IMR-90 (cell line): ENCODE results near the gene RAB11B. TPM values are rescaled to one million over a fixed set of nuclear protein-coding genes. Genes with fewer than 3 reads are reported as not detected.
A peak's percentile ranks its signal among the peaks of the same experiment; 100 is the strongest.

Experiments used
- ATAC-seq: fragments of 200-7000 bp; cut with Tn5 transposase; 2 replicates; pipeline ENCODE4 v1.9.1; 2020; ENCODE audit warnings: low read depth, mild to moderate bottlenecking, moderate library complexity
- BruUV-seq: library from RNA; stranded (reverse); fragments of 400-500 nt; replicated peaks from 2 replicates; lab custom pipeline; 2021; lab: Mats Ljungman, UMichigan
- CTCF ChIA-PET: fragments of 300-600 bp; formaldehyde crosslinking; extraction: SDS; loops from one replicate; lab custom pipeline; 2021; ENCODE audit warnings: antibody characterized with exemption; lab: Yijun Ruan, JAX
- POLR2A ChIA-PET: fragments of 300-600 bp; sonication (Branson Sonifier 250); formaldehyde crosslinking; loops from one replicate; lab custom pipeline; 2022; ENCODE audit warnings: antibody characterized with exemption; ENCODE audit not compliant: unreplicated experiment; lab: Charles Lee
- DNase-seq: peaks from one replicate; pipeline ENCODE4 v3.0.0; 2013
- H2AFZ ChIP-seq: replicated peaks from 2 replicates; pipeline ENCODE3; 2013; ENCODE audit warnings: low read length, mild to moderate bottlenecking; ENCODE audit not compliant: poor library complexity
- H2AK5ac ChIP-seq: 2 replicates; pipeline ENCODE4 v1.6.1; 2013; ENCODE audit warnings: low read depth, low read length, inconsistent platforms
- H2AK9ac ChIP-seq: replicated peaks from 2 replicates; pipeline ENCODE3; 2013; ENCODE audit warnings: mild to moderate bottlenecking, low read depth, low read length, moderate library complexity; ENCODE audit not compliant: poor library complexity
- H2BK120ac ChIP-seq: 2 replicates; pipeline ENCODE4 v1.6.1; 2013; ENCODE audit warnings: low read depth, low read length, inconsistent platforms
- H2BK15ac ChIP-seq: 3 replicates; pipeline ENCODE4 v1.6.1; 2013; ENCODE audit warnings: low read depth, low read length, inconsistent platforms
- H2BK20ac ChIP-seq: 2 replicates; pipeline ENCODE4 v1.6.1; 2013; ENCODE audit warnings: low read depth, mild to moderate bottlenecking, inconsistent platforms, low read length, moderate library complexity
- H2BK5ac ChIP-seq: 2 replicates; pipeline ENCODE4 v1.6.1; 2013; ENCODE audit warnings: mild to moderate bottlenecking, low read depth, low read length, inconsistent platforms; ENCODE audit not compliant: poor library complexity, severe bottlenecking
- H3K14ac ChIP-seq: replicated peaks from 2 replicates; pipeline ENCODE4 v1.6.1; 2013; ENCODE audit warnings: low read depth, low read length, inconsistent platforms
- H3K18ac ChIP-seq: 2 replicates; pipeline ENCODE4 v1.6.1; 2013; ENCODE audit warnings: low read depth, low read length, control low read depth
- H3K23ac ChIP-seq: 2 replicates; pipeline ENCODE4 v1.6.1; 2013; ENCODE audit warnings: low read depth, low read length, inconsistent platforms
- H3K27ac ChIP-seq: 2 replicates; pipeline ENCODE4 v1.5.1; 2013; ENCODE audit warnings: mild to moderate bottlenecking, control low read depth, low read length; ENCODE audit not compliant: insufficient read depth
- H3K27me3 ChIP-seq: 2 replicates; pipeline ENCODE4 v1.6.1; 2013; ENCODE audit warnings: low read length; ENCODE audit not compliant: control insufficient read depth, insufficient read depth
- H3K36me3 ChIP-seq: 2 replicates; pipeline ENCODE4 v1.6.1; 2013; ENCODE audit warnings: low read length, mixed read lengths; ENCODE audit not compliant: control insufficient read depth, insufficient read depth
- H3K4ac ChIP-seq: 2 replicates; pipeline ENCODE4 v1.6.1; 2013; ENCODE audit warnings: low read depth, low read length, inconsistent platforms
- H3K4me1 ChIP-seq: 2 replicates; pipeline ENCODE4 v1.6.1; 2013; ENCODE audit warnings: low read length, mixed read lengths; ENCODE audit not compliant: control insufficient read depth, insufficient read depth
- H3K4me2 ChIP-seq: 2 replicates; pipeline ENCODE4 v1.6.1; 2013; ENCODE audit warnings: low read depth, mild to moderate bottlenecking, control low read depth, low read length, moderate library complexity
- H3K4me3 ChIP-seq: 2 replicates; pipeline ENCODE4 v1.5.1; 2013; ENCODE audit warnings: low read depth, mild to moderate bottlenecking, control low read depth, low read length, moderate library complexity; ENCODE audit not compliant: insufficient read depth
- H3K56ac ChIP-seq: 2 replicates; pipeline ENCODE4 v1.6.1; 2013; ENCODE audit warnings: low read length, inconsistent platforms; ENCODE audit not compliant: insufficient read depth; ENCODE audit errors: extremely low read depth
- H3K79me1 ChIP-seq, 2 experiments: 2 replicates each; pipeline ENCODE4 v1.6.1; 2013; ENCODE audit warnings: low read length in 2 of 2, inconsistent platforms in 1 of 2, low read depth in 1 of 2
- H3K9ac ChIP-seq: 2 replicates; pipeline ENCODE4 v1.6.1; 2013; ENCODE audit warnings: low read depth, low read length, control low read depth
- H3K9me1 ChIP-seq: 2 replicates; pipeline ENCODE4 v1.6.1; 2013; ENCODE audit warnings: low read length, inconsistent platforms; ENCODE audit not compliant: insufficient read depth
- H3K9me3 ChIP-seq: 2 replicates; pipeline ENCODE4 v1.6.1; 2013; ENCODE audit warnings: low read length; ENCODE audit not compliant: control insufficient read depth, insufficient read depth
- H4K20me1 ChIP-seq: 2 replicates; pipeline ENCODE4 v1.6.1; 2013; ENCODE audit warnings: low read length, inconsistent platforms; ENCODE audit not compliant: insufficient read depth
- H4K5ac ChIP-seq: 2 replicates; pipeline ENCODE4 v1.6.1; 2013; ENCODE audit warnings: mild to moderate bottlenecking, low read depth, low read length, control low read depth
- H4K8ac ChIP-seq, 2 experiments: 2 replicates each; pipeline ENCODE4 v1.6.1; 2013; ENCODE audit warnings: low read depth in 2 of 2, low read length in 2 of 2, control low read depth in 1 of 2, inconsistent platforms in 1 of 2
- H4K91ac ChIP-seq: 2 replicates; pipeline ENCODE4 v1.6.1; 2013; ENCODE audit warnings: low read depth, low read length, inconsistent platforms; ENCODE audit not compliant: insufficient read depth
- BHLHE40 ChIP-seq: fragments of 150-350 bp; IDR thresholded peaks from 2 replicates; pipeline ENCODE4 v1.6.1; 2016; ENCODE audit warnings: mild to moderate bottlenecking, low read depth, low read length
- CEBPB ChIP-seq: IDR thresholded peaks from 2 replicates; pipeline ENCODE4 v1.6.1; 2012; ENCODE audit warnings: low read depth, low read length, improper control_type of control experiment
- FOS ChIP-seq: fragments of 150-350 bp; IDR thresholded peaks from 2 replicates; pipeline ENCODE4 v1.6.1; 2016; ENCODE audit warnings: low read depth, low read length
- MAFK ChIP-seq: IDR thresholded peaks from 2 replicates; pipeline ENCODE4 v1.6.1; 2012; ENCODE audit warnings: low read depth, low read length, improper control_type of control experiment
- MXI1 ChIP-seq: IDR thresholded peaks from 2 replicates; pipeline ENCODE4 v1.6.1; 2012; ENCODE audit warnings: low read depth, mild to moderate bottlenecking, low read length, moderate library complexity, borderline replicate concordance
- NFE2L2 ChIP-seq: fragments of 150-350 bp; IDR thresholded peaks from 2 replicates; pipeline ENCODE4 v1.6.1; 2016; ENCODE audit warnings: low read depth, mild to moderate bottlenecking, low read length
- POLR2A ChIP-seq: IDR thresholded peaks from 2 replicates; pipeline ENCODE4 v1.6.1; 2012; ENCODE audit warnings: mild to moderate bottlenecking, low read depth, low read length
- RAD21 ChIP-seq: IDR thresholded peaks from 2 replicates; pipeline ENCODE4 v1.6.1; 2012; ENCODE audit warnings: low read length, improper control_type of control experiment
- RCOR1 ChIP-seq: IDR thresholded peaks from 2 replicates; pipeline ENCODE4 v1.6.1; 2012; ENCODE audit warnings: mild to moderate bottlenecking, low read length, improper control_type of control experiment; ENCODE audit not compliant: insufficient replicate concordance
- SMC3 ChIP-seq: fragments of 150-350 bp; IDR thresholded peaks from 2 replicates; pipeline ENCODE4 v1.6.1; 2016; ENCODE audit warnings: low read depth, mild to moderate bottlenecking, antibody characterized with exemption, low read length, moderate library complexity
- WGBS, 2 experiments: methylation state at CpG; one replicate each; pipeline versions ENCODE4 v1.1.5 to v1.1.7; 2013; ENCODE audit warnings: missing lambda C conversion rate in 2 of 2; ENCODE audit not compliant: insufficient read length in 1 of 2; ENCODE audit errors: extremely low coverage in 2 of 2; 5-methylcytosine and 5-hydroxymethylcytosine counted together
- dilution Hi-C: fragments of 300-500 bp; cut with HindIII; formaldehyde crosslinking; loops from one replicate; pipeline ENCODE4 v1.14.3; 2018; ENCODE audit warnings: low sequenced_read_pairs; ENCODE audit not compliant: unreplicated experiment
- in situ Hi-C: fragments of 300-500 bp; cut with MboI; formaldehyde crosslinking; loops from 3 replicates; pipeline ENCODE4 v1.14.3; 2019; ENCODE audit warnings: low sequenced_read_pairs, inconsistent platforms, mixed read lengths
- intact Hi-C: fragments of 100-400 bp; cut with micrococcal nuclease; formaldehyde crosslinking; loops from 2 replicates; pipeline ENCODE4 v1.10.0; 2022
- polyA plus RNA-seq, 3 experiments: library from polyadenylated mRNA; depleted of rRNA; stranded (reverse); fragments of >200 nt; gene quantifications; 2 replicates each; pipeline ENCODE4 v1.2.3, GENCODE V29; 2012; ENCODE audit warnings: low replicate concordance in 1 of 3
- total RNA-seq: library from RNA; depleted of rRNA; stranded (reverse); fragments of >200 nt; gene quantifications from 2 replicates; pipeline ENCODE4 v1.2.3, GENCODE V29; 2012
- TF ChIP-seq, protein P1 (sequence below): fragments of 150-350 bp; IDR thresholded peaks from 2 replicates; pipeline ENCODE4 v1.6.1; 2017; ENCODE audit warnings: mild to moderate bottlenecking, antibody characterized with exemption, low read length, low read depth
- TF ChIP-seq, protein P2 (sequence below): conservative IDR thresholded peaks from 2 replicates; pipeline ENCODE4 v1.5.1; 2012; ENCODE audit warnings: mild to moderate bottlenecking, low read depth, low read length, improper control_type of control experiment
- TF ChIP-seq, protein P3 (sequence below): fragments of 150-350 bp; IDR thresholded peaks from 2 replicates; pipeline ENCODE4 v1.6.1; 2016; ENCODE audit warnings: low read depth, mild to moderate bottlenecking, low read length, moderate library complexity, borderline replicate concordance

Gene RAB11B
- total and polyA plus RNA-seq, 2 of the 4 experiments (the other 2 are of a cell fraction): 8.2 to 117 TPM

DNA sequence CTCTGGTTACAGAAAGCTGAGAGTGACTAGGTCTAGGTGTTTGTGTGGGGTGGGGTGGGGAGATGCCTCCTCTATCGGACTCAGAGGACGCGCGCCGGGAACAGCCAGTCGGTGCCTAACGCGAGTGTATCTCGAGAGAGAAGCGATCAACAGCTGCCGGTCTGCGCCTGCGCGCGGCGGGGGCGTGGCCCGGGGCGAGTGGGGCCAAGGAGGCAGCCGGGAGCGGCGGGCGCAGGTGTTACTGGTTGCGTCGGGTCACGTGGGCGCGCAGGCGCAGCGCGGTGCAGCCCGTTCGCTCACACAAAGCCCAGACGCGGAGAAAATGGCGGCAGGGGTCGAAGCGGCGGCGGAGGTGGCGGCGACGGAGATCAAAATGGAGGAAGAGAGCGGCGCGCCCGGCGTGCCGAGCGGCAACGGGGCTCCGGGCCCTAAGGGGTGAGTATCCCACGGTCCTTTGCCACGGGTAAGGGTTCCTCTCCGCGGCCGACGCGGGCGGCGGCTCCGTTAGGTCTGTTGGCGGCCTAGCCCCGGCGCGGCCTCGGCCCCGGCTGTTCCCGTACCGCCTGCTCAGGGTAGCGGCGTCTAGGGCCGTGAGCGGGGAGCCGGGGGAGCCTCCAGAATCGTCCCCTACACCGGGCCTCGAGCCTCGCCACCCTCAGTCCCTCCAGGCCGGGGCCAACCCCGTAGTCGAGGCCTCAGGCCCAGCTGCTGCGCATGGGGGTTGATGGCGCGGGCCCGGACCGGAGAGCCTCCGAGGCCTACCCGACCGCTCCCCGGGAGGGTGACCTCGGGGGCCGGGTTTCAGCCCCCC lies 54.7 kb downstream of the RAB11B start, which contains the start of gene HNRNPM:
TSS of gene HNRNPM (plus strand) at position 299 of the 811 bp plus-strand sequence. CDS start at position 323, 24 bp downstream.
- BruUV-seq: no TSS peak
- TF ChIP-seq MAFK: no peak
- TF ChIP-seq SMC3: peak; percentile 12; the same call in 1 of the 2 replicates
- TF ChIP-seq RCOR1: no peak
- TF ChIP-seq, protein P1, sequence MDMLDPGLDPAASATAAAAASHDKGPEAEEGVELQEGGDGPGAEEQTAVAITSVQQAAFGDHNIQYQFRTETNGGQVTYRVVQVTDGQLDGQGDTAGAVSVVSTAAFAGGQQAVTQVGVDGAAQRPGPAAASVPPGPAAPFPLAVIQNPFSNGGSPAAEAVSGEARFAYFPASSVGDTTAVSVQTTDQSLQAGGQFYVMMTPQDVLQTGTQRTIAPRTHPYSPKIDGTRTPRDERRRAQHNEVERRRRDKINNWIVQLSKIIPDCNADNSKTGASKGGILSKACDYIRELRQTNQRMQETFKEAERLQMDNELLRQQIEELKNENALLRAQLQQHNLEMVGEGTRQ: peak; percentile 99
- no peak for TF ChIP-seq NFE2L2
- TF ChIP-seq FOS: peak; percentile 17; the same call in 1 of the 2 replicates
- TF ChIP-seq CEBPB: no peak
- peak; percentile 95 for TF ChIP-seq POLR2A
- TF ChIP-seq BHLHE40: peak; percentile 50
- no peak for TF ChIP-seq MXI1
- TF ChIP-seq, protein P2, sequence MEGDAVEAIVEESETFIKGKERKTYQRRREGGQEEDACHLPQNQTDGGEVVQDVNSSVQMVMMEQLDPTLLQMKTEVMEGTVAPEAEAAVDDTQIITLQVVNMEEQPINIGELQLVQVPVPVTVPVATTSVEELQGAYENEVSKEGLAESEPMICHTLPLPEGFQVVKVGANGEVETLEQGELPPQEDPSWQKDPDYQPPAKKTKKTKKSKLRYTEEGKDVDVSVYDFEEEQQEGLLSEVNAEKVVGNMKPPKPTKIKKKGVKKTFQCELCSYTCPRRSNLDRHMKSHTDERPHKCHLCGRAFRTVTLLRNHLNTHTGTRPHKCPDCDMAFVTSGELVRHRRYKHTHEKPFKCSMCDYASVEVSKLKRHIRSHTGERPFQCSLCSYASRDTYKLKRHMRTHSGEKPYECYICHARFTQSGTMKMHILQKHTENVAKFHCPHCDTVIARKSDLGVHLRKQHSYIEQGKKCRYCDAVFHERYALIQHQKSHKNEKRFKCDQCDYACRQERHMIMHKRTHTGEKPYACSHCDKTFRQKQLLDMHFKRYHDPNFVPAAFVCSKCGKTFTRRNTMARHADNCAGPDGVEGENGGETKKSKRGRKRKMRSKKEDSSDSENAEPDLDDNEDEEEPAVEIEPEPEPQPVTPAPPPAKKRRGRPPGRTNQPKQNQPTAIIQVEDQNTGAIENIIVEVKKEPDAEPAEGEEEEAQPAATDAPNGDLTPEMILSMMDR: no peak
- TF ChIP-seq, protein P3, sequence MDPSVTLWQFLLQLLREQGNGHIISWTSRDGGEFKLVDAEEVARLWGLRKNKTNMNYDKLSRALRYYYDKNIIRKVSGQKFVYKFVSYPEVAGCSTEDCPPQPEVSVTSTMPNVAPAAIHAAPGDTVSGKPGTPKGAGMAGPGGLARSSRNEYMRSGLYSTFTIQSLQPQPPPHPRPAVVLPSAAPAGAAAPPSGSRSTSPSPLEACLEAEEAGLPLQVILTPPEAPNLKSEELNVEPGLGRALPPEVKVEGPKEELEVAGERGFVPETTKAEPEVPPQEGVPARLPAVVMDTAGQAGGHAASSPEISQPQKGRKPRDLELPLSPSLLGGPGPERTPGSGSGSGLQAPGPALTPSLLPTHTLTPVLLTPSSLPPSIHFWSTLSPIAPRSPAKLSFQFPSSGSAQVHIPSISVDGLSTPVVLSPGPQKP: no peak
- TF ChIP-seq RAD21: no peak

More for the DNA sequence above, 54.7 kb downstream of the RAB11B start, which contains the start of gene HNRNPM:
- peak within 1 kb of the TSS; percentile 100 for H2AK9ac ChIP-seq
- peak within 1 kb of the TSS; percentile 93 for H3K4me2 ChIP-seq
- no peaks in the 10 kb centered on the region for H3K27me3 ChIP-seq
- peak within 1 kb of the TSS; percentile 62 for H3K18ac ChIP-seq
- POLR2A ChIA-PET: interaction anchor here (0.6 kb wide), 1 partner anchor 31 kb away, joined by 3 read pairs; no protein-coding TSS in a partner anchor
- peak within 1 kb of the TSS; percentile 68 for H2AK5ac ChIP-seq
- 0% methylated on average over 54 of the region's 93 CpGs; no CpG with 5 or more reads in 1 of the 2 experiments for WGBS, 2 experiments
- peak within 1 kb of the TSS; percentile 85 for H4K5ac ChIP-seq
- H2BK15ac ChIP-seq: peak within 1 kb of the TSS; percentile 21; the same call in 2 of the 3 replicates
- peaks cover 47% of the 10 kb centered on the region for H4K20me1 ChIP-seq
- peak within 1 kb of the TSS; percentile 96 for H2AFZ ChIP-seq
- peaks cover 5% of the 10 kb centered on the region for H3K4me1 ChIP-seq
- DNase-seq: peak; percentile 95
- dilution Hi-C loops: no loop called here
- H2BK20ac ChIP-seq: no peak within 1 kb of the TSS
- H4K91ac ChIP-seq: peak within 1 kb of the TSS; percentile 81
- ATAC-seq: peak; percentile 95
- peak within 1 kb of the TSS; percentile 83 for H3K4me3 ChIP-seq
- H3K9me1 ChIP-seq: peaks cover 6% of the 10 kb centered on the region
- H3K27ac ChIP-seq: peak within 1 kb of the TSS; percentile 88
- peak within 1 kb of the TSS; percentile 92 for H3K14ac ChIP-seq
- H2BK120ac ChIP-seq: peak within 1 kb of the TSS; percentile 45
- H2BK5ac ChIP-seq: peak within 1 kb of the TSS; percentile 83
- H3K9ac ChIP-seq: peak within 1 kb of the TSS; percentile 91
- CTCF ChIA-PET: no interaction called here
- peak within 1 kb of the TSS; percentile 82 for H3K4ac ChIP-seq
- H3K79me1 ChIP-seq: peaks cover 0 to 34% of the 10 kb centered on the region in 2 experiments; a peak in 2 of 4 replicates
- peaks cover 7% of the 10 kb centered on the region for H3K36me3 ChIP-seq
- no peaks in the 10 kb centered on the region for H3K9me3 ChIP-seq
- intact Hi-C loops: loop anchor here (2.0 to 5.0 kb wide), 3 partner anchors 20 to 62 kb away; partner anchors contain the start of gene MARCHF2
- H3K56ac ChIP-seq: peak within 1 kb of the TSS; percentile 89
- H3K23ac ChIP-seq: peak within 1 kb of the TSS; percentile 94
- peak within 1 kb of the TSS; percentile 66 to 94 for H4K8ac ChIP-seq
- in situ Hi-C loops: no loop called here
